Measurements from ENCODE around the gene KEAP1.

Gene KEAP1

DNA sequence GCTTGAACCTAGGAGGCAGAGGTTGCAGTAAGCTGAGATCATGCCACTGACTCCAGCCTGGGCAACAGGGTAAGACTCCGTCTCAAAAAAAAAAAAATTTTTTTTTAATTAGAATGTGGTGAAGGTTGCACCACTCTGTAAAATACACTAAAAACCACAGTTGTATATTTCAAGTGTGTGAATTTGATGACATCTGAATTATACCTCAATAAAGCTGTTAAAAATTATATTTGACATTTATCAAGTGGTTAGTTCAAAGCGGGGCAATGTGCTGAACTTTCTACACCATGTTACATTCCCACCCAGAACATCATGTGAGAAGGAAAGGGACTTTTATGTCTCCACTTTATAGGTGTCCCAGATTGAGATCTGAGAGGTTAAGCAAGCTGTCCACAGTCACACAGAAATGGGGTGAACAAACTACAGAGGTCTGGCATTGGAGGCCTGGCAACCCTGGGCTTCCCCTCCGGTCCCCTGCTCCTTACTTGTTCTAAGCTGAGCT lies 20.0 kb upstream of the KEAP1 start:
- in situ Hi-C loops (cut with MboI; ENCODE audit: low sequenced_read_pairs, unreplicated experiment): no loop called here
- TF ChIP-seq, protein P1, sequence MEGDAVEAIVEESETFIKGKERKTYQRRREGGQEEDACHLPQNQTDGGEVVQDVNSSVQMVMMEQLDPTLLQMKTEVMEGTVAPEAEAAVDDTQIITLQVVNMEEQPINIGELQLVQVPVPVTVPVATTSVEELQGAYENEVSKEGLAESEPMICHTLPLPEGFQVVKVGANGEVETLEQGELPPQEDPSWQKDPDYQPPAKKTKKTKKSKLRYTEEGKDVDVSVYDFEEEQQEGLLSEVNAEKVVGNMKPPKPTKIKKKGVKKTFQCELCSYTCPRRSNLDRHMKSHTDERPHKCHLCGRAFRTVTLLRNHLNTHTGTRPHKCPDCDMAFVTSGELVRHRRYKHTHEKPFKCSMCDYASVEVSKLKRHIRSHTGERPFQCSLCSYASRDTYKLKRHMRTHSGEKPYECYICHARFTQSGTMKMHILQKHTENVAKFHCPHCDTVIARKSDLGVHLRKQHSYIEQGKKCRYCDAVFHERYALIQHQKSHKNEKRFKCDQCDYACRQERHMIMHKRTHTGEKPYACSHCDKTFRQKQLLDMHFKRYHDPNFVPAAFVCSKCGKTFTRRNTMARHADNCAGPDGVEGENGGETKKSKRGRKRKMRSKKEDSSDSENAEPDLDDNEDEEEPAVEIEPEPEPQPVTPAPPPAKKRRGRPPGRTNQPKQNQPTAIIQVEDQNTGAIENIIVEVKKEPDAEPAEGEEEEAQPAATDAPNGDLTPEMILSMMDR (IDR thresholded peaks at IDR 0.05; ENCODE audit: borderline replicate concordance, control extremely low read depth, extremely low read depth, insufficient read depth, missing control alignments): no peak
- no peak for DNase-seq (ENCODE audit: low spot score)

DNA sequence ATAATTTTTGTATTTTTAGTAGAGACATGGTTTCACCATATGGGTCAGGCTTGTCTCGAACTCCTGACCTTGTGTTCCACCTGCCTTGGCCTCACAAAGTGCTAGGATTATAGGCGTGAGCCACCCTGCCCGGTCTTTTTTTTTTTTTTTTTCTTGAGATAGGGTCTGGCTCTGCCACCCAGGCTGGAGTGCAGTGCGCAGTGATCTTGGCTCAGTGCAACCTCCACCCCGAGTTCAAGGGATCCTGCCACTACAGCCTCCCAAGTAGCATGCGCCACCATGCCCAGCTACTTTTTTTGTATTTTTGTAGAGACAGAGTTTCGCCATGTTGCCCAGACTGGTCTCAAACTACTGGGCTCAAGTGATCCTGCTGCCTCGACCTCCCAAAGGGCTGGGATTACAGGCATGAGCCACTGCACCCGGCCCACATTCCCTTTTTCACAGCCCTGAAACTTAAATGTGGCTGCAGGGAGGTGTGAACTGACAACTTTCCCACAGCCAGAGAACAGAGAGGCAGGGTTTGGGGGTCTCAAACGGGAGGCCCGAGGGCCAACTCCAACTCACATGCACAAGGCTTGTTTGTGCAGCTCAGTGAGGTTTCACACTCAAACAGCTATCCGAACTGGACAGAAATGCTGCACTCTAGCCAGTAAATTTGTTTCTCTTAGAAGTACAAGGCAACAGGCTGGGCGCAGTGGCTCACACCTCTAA lies 18.5 kb upstream of the KEAP1 start:
- TF ChIP-seq, protein P1 (IDR thresholded peaks at IDR 0.05; ENCODE audit: borderline replicate concordance, control extremely low read depth, extremely low read depth, insufficient read depth, missing control alignments): no peak
- DNase-seq (ENCODE audit: low spot score): no peak
- in situ Hi-C loops (cut with MboI; ENCODE audit: low sequenced_read_pairs, unreplicated experiment): no loop called here

DNA sequence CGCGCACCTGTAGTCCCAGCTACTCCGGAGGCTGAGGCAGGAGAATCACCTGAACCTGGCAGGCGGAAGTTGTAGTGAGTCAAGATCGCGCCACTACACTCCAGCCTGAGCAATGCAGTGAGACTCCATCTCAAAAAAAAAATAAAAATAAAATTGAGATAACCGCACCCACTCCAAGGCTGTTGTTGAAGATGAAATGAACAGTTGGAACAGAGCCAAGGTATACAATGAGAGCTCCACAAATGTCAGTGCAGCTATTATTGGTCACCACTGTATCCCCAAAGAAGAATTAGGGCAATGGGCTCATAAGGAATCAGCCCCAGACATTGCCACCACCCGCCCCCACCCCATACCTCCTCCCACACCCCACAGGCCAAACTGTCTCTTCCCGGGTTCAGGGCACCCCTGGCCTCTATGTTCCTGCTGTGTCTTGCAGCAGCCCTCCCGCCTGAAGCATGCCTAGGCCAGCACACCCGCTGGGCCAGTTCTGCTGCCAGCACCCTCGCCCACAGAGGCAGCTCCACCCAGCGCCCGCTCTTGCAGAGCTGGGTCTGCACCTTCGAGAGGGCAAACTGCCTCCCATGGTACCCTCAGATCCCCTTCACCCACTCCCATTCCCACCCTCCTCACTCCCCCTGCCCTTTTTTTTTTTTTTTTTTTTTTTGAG lies 17.6 kb upstream of the KEAP1 start:
- DNase-seq (ENCODE audit: low spot score): no peak
- in situ Hi-C loops (cut with MboI; ENCODE audit: low sequenced_read_pairs, unreplicated experiment): no loop called here
- TF ChIP-seq, protein P1 (IDR thresholded peaks at IDR 0.05; ENCODE audit: borderline replicate concordance, control extremely low read depth, extremely low read depth, insufficient read depth, missing control alignments): no peak

DNA sequence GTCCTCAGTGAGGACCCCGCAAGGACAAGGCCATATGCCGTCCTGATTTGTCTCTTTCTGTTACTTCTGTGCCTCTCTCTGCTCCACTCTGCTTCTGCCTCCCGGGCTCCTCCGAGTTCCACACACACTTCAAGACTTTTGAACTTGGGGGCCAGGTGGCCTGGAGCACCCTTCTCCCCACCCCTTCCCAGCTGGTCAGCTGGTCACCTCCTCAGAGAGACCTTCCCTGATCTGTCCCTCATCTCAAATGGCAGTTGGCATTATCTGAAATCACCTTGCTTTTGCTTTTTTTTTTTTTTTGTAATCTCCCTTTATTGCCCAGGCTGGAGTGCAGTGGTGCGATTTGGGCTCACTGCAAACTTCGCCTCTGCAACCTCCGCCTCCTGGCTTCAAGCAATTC lies 16.3 kb upstream of the KEAP1 start:
- in situ Hi-C loops (cut with MboI; ENCODE audit: low sequenced_read_pairs, unreplicated experiment): no loop called here
- no peak for DNase-seq (ENCODE audit: low spot score)
- TF ChIP-seq, protein P1 (IDR thresholded peaks at IDR 0.05; ENCODE audit: borderline replicate concordance, control extremely low read depth, extremely low read depth, insufficient read depth, missing control alignments): no peak

DNA sequence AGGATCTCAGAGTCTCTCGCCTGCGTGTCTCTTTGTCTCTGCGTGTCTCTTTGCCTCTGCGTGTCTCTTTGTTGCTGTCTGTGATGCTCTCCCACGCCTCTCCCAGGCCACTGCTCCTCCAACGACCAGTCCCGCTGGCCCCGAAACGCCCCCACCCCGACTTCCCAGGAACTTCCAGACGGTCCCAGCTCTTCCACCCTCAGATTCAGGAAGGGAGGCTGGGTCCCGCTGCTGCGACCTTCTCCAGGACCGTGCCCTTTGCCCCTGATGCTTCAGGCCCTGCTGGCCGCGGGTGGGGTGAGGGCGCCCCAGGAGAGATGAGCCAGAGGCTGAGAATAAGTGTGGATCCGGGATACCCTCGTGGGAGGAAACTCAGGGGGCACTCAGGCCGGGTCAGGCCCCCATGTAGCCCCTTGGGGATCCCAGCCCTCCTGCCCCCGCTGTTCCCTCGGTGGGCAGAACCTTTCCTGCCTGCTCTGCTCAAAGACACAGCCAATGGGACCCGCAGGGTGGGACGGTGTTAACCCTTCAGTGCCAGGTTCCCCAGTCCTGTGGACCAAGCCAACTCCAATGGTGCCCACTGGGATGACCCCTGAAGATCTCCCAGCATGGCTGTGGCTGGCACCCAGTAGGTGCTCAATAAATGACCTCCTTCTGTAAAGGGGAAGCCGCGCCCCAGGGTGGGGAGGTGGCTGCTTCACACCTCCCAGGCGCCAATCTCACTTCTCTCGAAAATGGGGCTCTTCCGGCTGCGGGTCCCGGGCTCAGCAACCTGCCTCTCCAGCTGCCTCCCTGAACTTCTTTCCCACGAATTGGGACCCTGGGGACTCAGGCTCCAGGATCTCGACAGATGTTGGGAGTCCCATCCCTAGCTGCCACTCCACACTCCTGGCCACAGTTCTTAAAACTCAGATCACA lies 15.5 kb upstream of the KEAP1 start:
- in situ Hi-C loops (cut with MboI; ENCODE audit: low sequenced_read_pairs, unreplicated experiment): no loop called here
- DNase-seq (ENCODE audit: low spot score): peak; percentile 60
- TF ChIP-seq, protein P1 (IDR thresholded peaks at IDR 0.05; ENCODE audit: borderline replicate concordance, control extremely low read depth, extremely low read depth, insufficient read depth, missing control alignments): no peak

DNA sequence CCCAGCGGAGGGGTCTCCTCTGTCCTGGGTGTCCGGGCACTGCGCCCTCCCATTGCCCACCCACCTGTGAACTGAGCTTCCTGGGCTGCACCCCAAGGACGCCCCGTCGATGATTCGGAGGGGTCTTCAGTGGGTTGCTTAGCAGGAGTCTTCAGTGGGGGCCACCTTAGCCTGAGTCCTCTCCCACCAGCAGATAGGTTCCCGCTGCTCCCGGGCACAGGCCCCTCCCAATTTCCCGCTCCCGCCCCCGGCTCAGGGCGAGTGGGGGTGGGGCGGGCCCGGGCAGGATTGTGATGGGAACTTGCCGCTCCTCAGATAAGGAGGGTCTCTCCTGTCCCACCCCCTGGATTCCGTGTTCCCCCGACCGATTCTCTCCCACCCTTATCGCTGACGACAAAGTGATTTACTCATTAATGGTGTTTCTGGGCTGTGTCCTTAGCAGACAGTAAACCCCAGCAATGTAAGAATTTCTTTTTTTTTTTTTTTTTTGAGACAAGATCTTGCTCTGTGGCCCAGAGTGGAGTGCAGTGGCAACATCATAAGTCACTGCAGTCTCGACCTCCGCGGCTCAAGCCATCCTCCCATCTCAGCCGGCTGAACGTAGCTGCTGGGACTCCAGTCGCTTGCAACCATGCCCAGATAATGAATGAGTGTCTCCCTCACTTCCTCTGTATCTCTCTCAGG lies 14.7 kb upstream of the KEAP1 start:
- peak; percentile 45 for DNase-seq (ENCODE audit: low spot score)

More for the DNA sequence above, 14.7 kb upstream of the KEAP1 start:
- in situ Hi-C loops (cut with MboI; ENCODE audit: low sequenced_read_pairs, unreplicated experiment): no loop called here
- TF ChIP-seq, protein P1 (IDR thresholded peaks at IDR 0.05; ENCODE audit: borderline replicate concordance, control extremely low read depth, extremely low read depth, insufficient read depth, missing control alignments): no peak

Measured in GM13976 (cell line).